C4-2B (cell line): ENCODE data around the gene PPP1CA.
A peak's percentile ranks its signal among the peaks of the same experiment; 100 is the strongest.

Experiments used
- CTCF ChIP-seq: fragments of 450-650 bp; conservative IDR thresholded peaks from 2 replicates; pipeline ENCODE4 v1.5.1; 2017; ENCODE audit warnings: mild to moderate bottlenecking
- ZFX ChIP-seq: fragments of 450-650 bp; IDR thresholded peaks from 2 replicates; pipeline ENCODE4 v1.6.1; 2017

- TF ChIP-seq ZFX (no peak), CTCF (peak; percentile 97)
Measured at GRCh38 chr11:67356864-67357561, 44.6 kb downstream of the PPP1CA start.
